CD4-positive, CD25-positive, alpha-beta regulatory T cell (primary cell): ENCODE measurements around the gene PCGF3. TPM values are rescaled to one million over a fixed set of nuclear protein-coding genes. Genes with fewer than 3 reads are reported as not detected.
A peak's percentile ranks its signal among the peaks of the same experiment; 100 is the strongest.

Experiments used
- ATAC-seq, 2 donors: fragments of 150-1000 bp; cut with Tn5 transposase; one replicate each; pipeline ENCODE4 v1.10.0; 2021; ENCODE audit warnings: low read depth in 2 of 2, moderate number of reproducible peaks in 2 of 2, moderate library complexity in 1 of 2
- DNase-seq, 3 donors: peaks; one replicate each; pipeline versions ENCODE4 v3.0.0 to v3.0.0-alpha.2; 2012 to 2022; ENCODE audit warnings: mixed read lengths in 1 of 3
- H3K27ac ChIP-seq: one replicate; pipeline ENCODE4 v1.7.0; 2013; ENCODE audit warnings: mild to moderate bottlenecking, low read length; ENCODE audit not compliant: insufficient read depth, poor library complexity, severe bottlenecking
- H3K27me3 ChIP-seq: one replicate; pipeline ENCODE4 v1.7.0; 2013; ENCODE audit warnings: low read length; ENCODE audit not compliant: control insufficient read depth, insufficient read depth
- H3K36me3 ChIP-seq: one replicate; pipeline ENCODE4 v1.7.0; 2013; ENCODE audit warnings: mild to moderate bottlenecking, low read length, moderate library complexity; ENCODE audit not compliant: control insufficient read depth, insufficient read depth
- H3K4me1 ChIP-seq: 2 replicates; pipeline ENCODE4 v1.7.0; 2013; ENCODE audit warnings: mild to moderate bottlenecking, low read length; ENCODE audit not compliant: insufficient read depth, control insufficient read depth, poor library complexity, severe bottlenecking
- H3K4me3 ChIP-seq: one replicate; pipeline ENCODE4 v1.7.0; 2013; ENCODE audit warnings: low read depth, mild to moderate bottlenecking, low read length, moderate library complexity
- H3K9me3 ChIP-seq, 2 experiments: 1 replicate in 1 of 2; 2 replicates in 1 of 2; pipeline ENCODE4 v1.7.0; 2013; ENCODE audit warnings: low read length in 2 of 2, mild to moderate bottlenecking in 1 of 2, moderate library complexity in 1 of 2; ENCODE audit not compliant: control insufficient read depth in 2 of 2
- H3K27ac Mint-ChIP-seq, 3 donors: one replicate each; pipeline ENCODE4 v1.8.0; 2020 to 2022; ENCODE audit warnings: mild to moderate bottlenecking in 3 of 3, mixed read lengths in 3 of 3, moderate library complexity in 2 of 3
- H3K27me3 Mint-ChIP-seq: one replicate; pipeline ENCODE4 v1.8.0; 2022; ENCODE audit warnings: mild to moderate bottlenecking, mixed read lengths
- H3K36me3 Mint-ChIP-seq: one replicate; pipeline ENCODE4 v1.8.0; 2020; ENCODE audit warnings: mixed read lengths
- H3K4me1 Mint-ChIP-seq, 4 donors: one replicate each; pipeline ENCODE4 v1.8.0; 2020 to 2022; ENCODE audit warnings: mixed read lengths in 4 of 4, mild to moderate bottlenecking in 1 of 4
- H3K4me3 Mint-ChIP-seq, 4 donors: one replicate each; pipeline ENCODE4 v1.8.0; 2020 to 2022; ENCODE audit warnings: mild to moderate bottlenecking in 4 of 4, mixed read lengths in 4 of 4, moderate library complexity in 3 of 4
- H3K9me3 Mint-ChIP-seq, 7 donors: one replicate each; pipeline ENCODE4 v1.8.0; 2020 to 2022; ENCODE audit warnings: mixed read lengths in 7 of 7, mild to moderate bottlenecking in 3 of 7, moderate library complexity in 2 of 7
- polyA plus RNA-seq, 4 donors: library from polyadenylated mRNA; unstranded; fragments of 300-500 nt; fragmentation: Illumina TruSeq; gene quantifications; one replicate each; pipeline ENCODE4 v1.2.3, GENCODE V29; 2021
- total RNA-seq: library from RNA; stranded (reverse); gene quantifications from one replicate; pipeline ENCODE4 v1.2.3, GENCODE V29; 2022

The PCGF3 gene
- total and polyA plus RNA-seq, 5 donors from 2014 or later: 3.2 to 71.8 (median 4.8) TPM

GRCh38 chr4:742096-742741, 36.6 kb downstream of the PCGF3 start:
- H3K4me3 Mint-ChIP-seq: no peak overlapping the region
- H3K4me3 ChIP-seq: no peak overlapping the region
- H3K4me1 ChIP-seq: no peaks in the 10 kb centered on the region
- H3K9me3 Mint-ChIP-seq: no peaks in the 10 kb centered on the region
- H3K27ac ChIP-seq: no peak overlapping the region
- no peaks in the 10 kb centered on the region for H3K9me3 ChIP-seq
- DNase-seq: no peak
- H3K27me3 ChIP-seq: no peaks in the 10 kb centered on the region
- peaks cover 0 to 5% (median 4%) of the 10 kb centered on the region in 4 donors for H3K4me1 Mint-ChIP-seq
- H3K27me3 Mint-ChIP-seq: no peaks in the 10 kb centered on the region
- H3K27ac Mint-ChIP-seq: no peak overlapping the region
- peak in 1 of 2 donors; percentile 8 for ATAC-seq
- H3K36me3 ChIP-seq: peaks cover 15% of the 10 kb centered on the region
- peaks cover 12% of the 10 kb centered on the region for H3K36me3 Mint-ChIP-seq

GRCh38 chr4:742742-743311, 37.2 kb downstream of the PCGF3 start:
- Mint-ChIP-seq H3K4me1 (peaks cover 0 to 5% (median 4%) of the 10 kb centered on the region in 4 donors), H3K36me3 (peaks cover 8% of the 10 kb centered on the region), H3K27me3 (no peaks in the 10 kb centered on the region), H3K4me3 (no peak overlapping the region), H3K9me3 (no peaks in the 10 kb centered on the region), H3K27ac (no peak overlapping the region)
- DNase-seq: peak; percentile 54 to 69 (median 69)
- H3K36me3 ChIP-seq: peaks cover 8% of the 10 kb centered on the region
- H3K9me3 ChIP-seq: no peaks in the 10 kb centered on the region
- H3K4me1 ChIP-seq: no peaks in the 10 kb centered on the region
- no peak overlapping the region for H3K4me3 ChIP-seq
- no peaks in the 10 kb centered on the region for H3K27me3 ChIP-seq
- H3K27ac ChIP-seq: no peak overlapping the region
- peak; percentile 79 to 87 for ATAC-seq

DNA sequence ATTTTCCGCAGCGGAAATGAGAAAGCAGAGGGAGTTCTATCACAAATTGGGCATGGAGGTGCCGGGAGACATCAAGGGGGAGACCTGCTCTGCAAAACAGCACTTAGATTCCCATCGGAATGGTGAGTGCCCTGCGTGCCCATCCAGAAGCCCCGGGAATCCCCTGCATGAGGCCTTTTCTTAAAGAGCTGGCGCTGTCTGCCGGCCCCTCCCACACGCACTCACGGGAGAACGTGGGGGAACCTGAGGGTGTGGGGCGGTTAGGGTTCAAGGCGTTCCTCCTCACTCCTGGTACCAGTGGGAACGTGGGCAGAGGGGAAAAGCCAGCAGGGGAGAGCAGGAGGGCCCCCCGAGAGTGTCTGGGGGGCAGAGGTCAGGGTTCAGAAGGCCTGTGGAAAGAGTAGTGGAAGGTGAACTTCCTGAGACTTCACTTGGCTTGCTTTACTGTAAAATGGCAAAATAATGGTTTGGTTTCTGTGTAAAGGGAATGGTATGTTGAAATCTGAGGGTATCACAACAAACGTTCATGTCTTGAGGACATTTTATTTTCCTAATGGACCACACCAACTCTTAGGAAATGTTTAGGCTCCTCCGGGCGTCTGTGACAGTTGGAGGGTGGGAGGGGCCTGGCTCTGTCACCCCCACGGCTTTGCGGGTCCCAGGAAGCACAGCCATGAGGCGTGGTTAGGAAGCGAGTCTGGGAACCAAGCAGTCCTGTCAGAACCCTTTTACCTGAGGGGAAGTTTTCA, 38.0 kb downstream of the PCGF3 start:
- no peaks in the 10 kb centered on the region for H3K27me3 ChIP-seq
- no peaks in the 10 kb centered on the region for H3K27me3 Mint-ChIP-seq
- ATAC-seq: no peak
- no peak overlapping the region for H3K4me3 ChIP-seq
- H3K9me3 ChIP-seq: no peaks in the 10 kb centered on the region
- no peak for DNase-seq
- peaks cover 0 to 5% (median 4%) of the 10 kb centered on the region in 4 donors for H3K4me1 Mint-ChIP-seq
- H3K9me3 Mint-ChIP-seq: no peaks in the 10 kb centered on the region
- peaks cover 10% of the 10 kb centered on the region for H3K36me3 Mint-ChIP-seq
- no peaks in the 10 kb centered on the region for H3K4me1 ChIP-seq
- H3K4me3 Mint-ChIP-seq: no peak overlapping the region
- H3K27ac ChIP-seq: no peak overlapping the region
- peak overlapping the region in 2 of 3 donors; percentile 62 to 84 for H3K27ac Mint-ChIP-seq
- peaks cover 7% of the 10 kb centered on the region for H3K36me3 ChIP-seq

DNA sequence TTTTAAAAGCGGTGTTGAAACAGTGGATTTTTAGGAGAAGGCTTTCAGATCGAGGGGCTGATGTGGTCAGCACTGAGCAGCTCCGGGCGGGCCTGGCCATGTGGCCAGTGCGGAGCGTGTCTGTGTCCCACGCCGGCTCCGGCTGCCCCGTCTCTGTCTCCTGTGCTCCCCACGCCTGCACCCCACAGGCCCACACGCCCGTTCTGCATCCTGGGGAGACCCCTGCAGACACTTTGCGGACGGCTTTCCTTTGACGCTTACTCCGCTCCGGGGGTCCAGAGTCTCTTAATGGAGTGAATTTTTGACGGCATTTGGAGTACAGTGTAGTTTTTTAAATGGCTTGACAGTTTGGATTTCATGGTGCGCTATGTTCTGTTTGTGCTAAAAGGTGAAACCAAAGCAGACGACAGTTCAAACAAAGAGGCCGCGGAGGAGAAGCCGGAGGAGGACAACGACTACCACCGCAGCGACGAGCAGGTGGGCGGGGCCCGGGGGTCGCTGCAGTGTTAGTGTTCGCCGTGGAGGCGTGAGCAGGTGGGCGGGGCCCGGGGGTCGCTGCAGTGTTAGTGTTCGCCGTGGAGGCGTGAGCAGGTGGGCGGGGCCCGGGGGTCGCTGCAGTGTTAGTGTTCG, 38.7 kb downstream of the PCGF3 start:
- Mint-ChIP-seq H3K4me3 (no peak overlapping the region), H3K4me1 (peaks cover 0 to 5% (median 4%) of the 10 kb centered on the region in 4 donors), H3K27ac (peak overlapping the region in 1 of 3 donors; percentile 62), H3K27me3 (no peaks in the 10 kb centered on the region), H3K36me3 (peaks cover 10% of the 10 kb centered on the region), H3K9me3 (no peaks in the 10 kb centered on the region)
- no peak for ATAC-seq
- DNase-seq: no peak
- no peaks in the 10 kb centered on the region for H3K9me3 ChIP-seq
- no peaks in the 10 kb centered on the region for H3K27me3 ChIP-seq
- no peak overlapping the region for H3K27ac ChIP-seq
- no peak overlapping the region for H3K4me3 ChIP-seq
- no peaks in the 10 kb centered on the region for H3K4me1 ChIP-seq
- peaks cover 7% of the 10 kb centered on the region for H3K36me3 ChIP-seq

GRCh38 chr4:747546-748170, 42.0 kb downstream of the PCGF3 start:
- Mint-ChIP-seq H3K4me3 (no peak overlapping the region), H3K9me3 (no peaks in the 10 kb centered on the region), H3K4me1 (peaks cover 0 to 6% (median under 1%) of the 10 kb centered on the region in 4 donors), H3K36me3 (peaks cover 7% of the 10 kb centered on the region), H3K27me3 (no peaks in the 10 kb centered on the region), H3K27ac (no peak overlapping the region)
- Histone ChIP-seq H3K27me3 (no peaks in the 10 kb centered on the region), H3K36me3 (peaks cover 7% of the 10 kb centered on the region), H3K9me3 (no peaks in the 10 kb centered on the region), H3K4me3 (no peak overlapping the region), H3K4me1 (no peaks in the 10 kb centered on the region), H3K27ac (no peak overlapping the region)
- ATAC-seq (no peak), DNase-seq (no peak)

DNA sequence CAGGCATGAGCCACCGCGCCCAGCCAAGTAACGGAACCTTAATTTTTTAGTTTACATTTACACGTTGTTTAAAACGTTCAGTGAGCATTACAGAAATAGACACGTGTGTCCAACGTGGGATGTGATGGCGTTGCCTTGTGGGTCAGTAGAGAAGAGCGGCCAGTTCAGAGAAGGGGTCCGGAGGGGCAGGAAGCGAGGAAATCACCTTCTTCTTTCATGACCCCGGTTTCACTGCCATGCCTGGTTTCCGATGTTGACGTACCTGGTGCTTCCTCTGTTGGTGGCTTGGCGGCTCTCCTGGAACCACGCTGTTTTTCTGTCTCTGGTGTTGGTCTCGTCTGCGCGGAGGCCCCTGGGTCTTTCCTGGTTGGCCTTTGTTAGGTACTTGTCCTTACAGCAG, 42.8 kb downstream of the PCGF3 start:
- H3K27ac Mint-ChIP-seq: no peak overlapping the region
- no peak overlapping the region for H3K4me3 Mint-ChIP-seq
- H3K36me3 Mint-ChIP-seq: peaks cover 7% of the 10 kb centered on the region
- Histone ChIP-seq H3K27me3 (no peaks in the 10 kb centered on the region), H3K36me3 (peaks cover 12% of the 10 kb centered on the region), H3K9me3 (no peaks in the 10 kb centered on the region), H3K4me3 (no peak overlapping the region), H3K27ac (no peak overlapping the region), H3K4me1 (no peaks in the 10 kb centered on the region)
- no peaks in the 10 kb centered on the region for H3K27me3 Mint-ChIP-seq
- no peak for ATAC-seq
- H3K4me1 Mint-ChIP-seq: peaks cover 0 to 4% (median 0%) of the 10 kb centered on the region in 4 donors
- H3K9me3 Mint-ChIP-seq: no peaks in the 10 kb centered on the region
- no peak for DNase-seq
